HepG2 (cell line): ENCODE results near the gene SLC25A1.

Source experiments
- AGO1 ChIP-seq: fragments of 200-400 bp; formaldehyde crosslinking; IDR thresholded peaks from 2 replicates; pipeline ENCODE4 v1.6.1; 2017; ENCODE audit warnings: mild to moderate bottlenecking, low read depth, low read length, moderate library complexity; ENCODE audit not compliant: poor library complexity, severe bottlenecking
- BCL6 ChIP-seq: IDR thresholded peaks from 2 replicates; pipeline ENCODE4 v1.6.1; 2016; ENCODE audit warnings: missing genetic modification reagents, missing compliant biosample characterization
- BRCA1 ChIP-seq: sonication (generic); formaldehyde crosslinking; IDR thresholded peaks from 2 replicates; pipeline ENCODE4 v1.4.0; 2020; ENCODE audit warnings: missing genetic modification reagents
- EP300 ChIP-seq, 3 experiments: sonication (generic) in 1 of 3; formaldehyde crosslinking in 1 of 3; IDR thresholded peaks; 2 replicates each; pipeline versions ENCODE4 v1.5.1 to v1.6.1; 2011 to 2020; ENCODE audit warnings: low read depth in 2 of 3, low read length in 2 of 3, borderline replicate concordance in 1 of 3, improper control_type of control experiment in 1 of 3, mild to moderate bottlenecking in 1 of 3, missing genetic modification reagents in 1 of 3, moderate library complexity in 1 of 3
- JUNB ChIP-seq: sonication (generic); formaldehyde crosslinking; IDR thresholded peaks from 2 replicates; pipeline ENCODE4 v1.8.0; 2022; ENCODE audit warnings: missing genetic modification reagents, mild to moderate bottlenecking, borderline replicate concordance
- TARDBP ChIP-seq: sonication (generic); formaldehyde crosslinking; IDR thresholded peaks from 2 replicates; pipeline ENCODE4 v1.8.0; 2022; ENCODE audit warnings: mild to moderate bottlenecking, missing genetic modification reagents
- ZNF234 ChIP-seq: sonication (generic); formaldehyde crosslinking; conservative IDR thresholded peaks from 2 replicates; pipeline ENCODE4 v1.5.1; 2020; ENCODE audit warnings: mild to moderate bottlenecking, missing genetic modification reagents
- TF ChIP-seq, protein P1 (sequence below): sonication (generic); formaldehyde crosslinking; IDR thresholded peaks from 2 replicates; pipeline ENCODE4 v1.5.0; 2020; ENCODE audit warnings: missing genetic modification reagents
- TF ChIP-seq, protein P2 (sequence below), 2 experiments: fragments of 450-650 bp in 1 of 2; sonication (generic) in 1 of 2; formaldehyde crosslinking; IDR thresholded peaks; 2 replicates each; pipeline versions ENCODE4 v1.5.0 to v1.8.0; 2020 to 2022; ENCODE audit warnings: mild to moderate bottlenecking in 1 of 2, missing genetic modification reagents in 1 of 2
- TF ChIP-seq, protein P3 (sequence below): sonication (generic); formaldehyde crosslinking; IDR thresholded peaks from 2 replicates; pipeline ENCODE4 v1.4.0; 2020; ENCODE audit warnings: missing genetic modification reagents
- TF ChIP-seq, protein P4 (sequence below): sonication (generic); formaldehyde crosslinking; IDR thresholded peaks from 2 replicates; pipeline ENCODE4 v1.4.0; 2020; ENCODE audit warnings: missing genetic modification reagents
- TF ChIP-seq, protein P5 (sequence below): IDR thresholded peaks from 2 replicates; pipeline ENCODE4 v1.6.1; 2016
- TF ChIP-seq, protein P6 (sequence below): sonication (generic); formaldehyde crosslinking; IDR thresholded peaks from 2 replicates; pipeline ENCODE4 v1.5.0; 2020; ENCODE audit warnings: mild to moderate bottlenecking, missing genetic modification reagents, moderate library complexity

DNA sequence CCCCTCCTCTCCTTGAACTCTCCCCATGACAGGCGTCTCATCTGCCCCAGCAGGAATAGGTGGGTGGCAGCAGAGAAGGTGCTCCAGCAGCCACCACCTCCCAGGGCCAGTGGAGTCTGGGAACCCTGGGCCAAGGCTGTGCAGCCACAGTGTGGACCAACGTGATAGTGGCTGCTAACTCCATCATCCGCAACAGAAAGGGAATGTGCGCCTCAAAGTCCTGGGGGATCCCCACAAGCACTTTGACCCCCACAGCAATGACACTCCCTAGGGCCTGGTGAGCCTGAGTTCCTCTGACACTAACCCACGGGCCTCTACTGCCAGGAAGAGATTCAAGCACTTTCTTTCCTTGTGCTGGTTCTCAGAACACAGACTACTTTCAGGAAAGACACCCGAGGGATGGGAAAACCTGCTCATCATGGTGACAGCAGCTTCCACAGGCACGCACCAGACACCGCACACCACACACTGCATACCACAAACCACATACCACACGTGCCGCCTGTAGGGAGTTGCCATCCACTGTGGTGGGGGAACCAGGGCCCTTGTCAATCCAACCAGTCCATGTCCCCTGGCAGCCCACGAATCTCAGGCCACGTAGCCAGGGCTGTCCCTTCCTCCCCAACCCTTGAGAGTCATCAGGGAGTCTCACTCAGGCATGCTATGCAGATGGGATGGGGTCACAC lies 3.4 kb upstream of the SLC25A1 start:
- TF ChIP-seq, protein P1, sequence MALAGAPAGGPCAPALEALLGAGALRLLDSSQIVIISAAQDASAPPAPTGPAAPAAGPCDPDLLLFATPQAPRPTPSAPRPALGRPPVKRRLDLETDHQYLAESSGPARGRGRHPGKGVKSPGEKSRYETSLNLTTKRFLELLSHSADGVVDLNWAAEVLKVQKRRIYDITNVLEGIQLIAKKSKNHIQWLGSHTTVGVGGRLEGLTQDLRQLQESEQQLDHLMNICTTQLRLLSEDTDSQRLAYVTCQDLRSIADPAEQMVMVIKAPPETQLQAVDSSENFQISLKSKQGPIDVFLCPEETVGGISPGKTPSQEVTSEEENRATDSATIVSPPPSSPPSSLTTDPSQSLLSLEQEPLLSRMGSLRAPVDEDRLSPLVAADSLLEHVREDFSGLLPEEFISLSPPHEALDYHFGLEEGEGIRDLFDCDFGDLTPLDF (CRISPR knock-in tag): no peak
- TF ChIP-seq, protein P2, sequence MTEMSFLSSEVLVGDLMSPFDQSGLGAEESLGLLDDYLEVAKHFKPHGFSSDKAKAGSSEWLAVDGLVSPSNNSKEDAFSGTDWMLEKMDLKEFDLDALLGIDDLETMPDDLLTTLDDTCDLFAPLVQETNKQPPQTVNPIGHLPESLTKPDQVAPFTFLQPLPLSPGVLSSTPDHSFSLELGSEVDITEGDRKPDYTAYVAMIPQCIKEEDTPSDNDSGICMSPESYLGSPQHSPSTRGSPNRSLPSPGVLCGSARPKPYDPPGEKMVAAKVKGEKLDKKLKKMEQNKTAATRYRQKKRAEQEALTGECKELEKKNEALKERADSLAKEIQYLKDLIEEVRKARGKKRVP (CRISPR knock-in tag; IDR thresholded peaks at IDR 0.05): no peak
- TF ChIP-seq, protein P3, sequence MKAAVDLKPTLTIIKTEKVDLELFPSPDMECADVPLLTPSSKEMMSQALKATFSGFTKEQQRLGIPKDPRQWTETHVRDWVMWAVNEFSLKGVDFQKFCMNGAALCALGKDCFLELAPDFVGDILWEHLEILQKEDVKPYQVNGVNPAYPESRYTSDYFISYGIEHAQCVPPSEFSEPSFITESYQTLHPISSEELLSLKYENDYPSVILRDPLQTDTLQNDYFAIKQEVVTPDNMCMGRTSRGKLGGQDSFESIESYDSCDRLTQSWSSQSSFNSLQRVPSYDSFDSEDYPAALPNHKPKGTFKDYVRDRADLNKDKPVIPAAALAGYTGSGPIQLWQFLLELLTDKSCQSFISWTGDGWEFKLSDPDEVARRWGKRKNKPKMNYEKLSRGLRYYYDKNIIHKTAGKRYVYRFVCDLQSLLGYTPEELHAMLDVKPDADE (CRISPR knock-in tag): no peak
- TF ChIP-seq, protein P4, sequence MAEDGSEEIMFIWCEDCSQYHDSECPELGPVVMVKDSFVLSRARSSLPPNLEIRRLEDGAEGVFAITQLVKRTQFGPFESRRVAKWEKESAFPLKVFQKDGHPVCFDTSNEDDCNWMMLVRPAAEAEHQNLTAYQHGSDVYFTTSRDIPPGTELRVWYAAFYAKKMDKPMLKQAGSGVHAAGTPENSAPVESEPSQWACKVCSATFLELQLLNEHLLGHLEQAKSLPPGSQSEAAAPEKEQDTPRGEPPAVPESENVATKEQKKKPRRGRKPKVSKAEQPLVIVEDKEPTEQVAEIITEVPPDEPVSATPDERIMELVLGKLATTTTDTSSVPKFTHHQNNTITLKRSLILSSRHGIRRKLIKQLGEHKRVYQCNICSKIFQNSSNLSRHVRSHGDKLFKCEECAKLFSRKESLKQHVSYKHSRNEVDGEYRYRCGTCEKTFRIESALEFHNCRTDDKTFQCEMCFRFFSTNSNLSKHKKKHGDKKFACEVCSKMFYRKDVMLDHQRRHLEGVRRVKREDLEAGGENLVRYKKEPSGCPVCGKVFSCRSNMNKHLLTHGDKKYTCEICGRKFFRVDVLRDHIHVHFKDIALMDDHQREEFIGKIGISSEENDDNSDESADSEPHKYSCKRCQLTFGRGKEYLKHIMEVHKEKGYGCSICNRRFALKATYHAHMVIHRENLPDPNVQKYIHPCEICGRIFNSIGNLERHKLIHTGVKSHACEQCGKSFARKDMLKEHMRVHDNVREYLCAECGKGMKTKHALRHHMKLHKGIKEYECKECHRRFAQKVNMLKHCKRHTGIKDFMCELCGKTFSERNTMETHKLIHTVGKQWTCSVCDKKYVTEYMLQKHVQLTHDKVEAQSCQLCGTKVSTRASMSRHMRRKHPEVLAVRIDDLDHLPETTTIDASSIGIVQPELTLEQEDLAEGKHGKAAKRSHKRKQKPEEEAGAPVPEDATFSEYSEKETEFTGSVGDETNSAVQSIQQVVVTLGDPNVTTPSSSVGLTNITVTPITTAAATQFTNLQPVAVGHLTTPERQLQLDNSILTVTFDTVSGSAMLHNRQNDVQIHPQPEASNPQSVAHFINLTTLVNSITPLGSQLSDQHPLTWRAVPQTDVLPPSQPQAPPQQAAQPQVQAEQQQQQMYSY (CRISPR knock-in tag): no peak
- TF ChIP-seq, protein P5, sequence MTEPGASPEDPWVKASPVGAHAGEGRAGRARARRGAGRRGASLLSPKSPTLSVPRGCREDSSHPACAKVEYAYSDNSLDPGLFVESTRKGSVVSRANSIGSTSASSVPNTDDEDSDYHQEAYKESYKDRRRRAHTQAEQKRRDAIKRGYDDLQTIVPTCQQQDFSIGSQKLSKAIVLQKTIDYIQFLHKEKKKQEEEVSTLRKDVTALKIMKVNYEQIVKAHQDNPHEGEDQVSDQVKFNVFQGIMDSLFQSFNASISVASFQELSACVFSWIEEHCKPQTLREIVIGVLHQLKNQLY (CRISPR knock-in tag): no peak
- no peak for TF ChIP-seq EP300 (IDR thresholded peaks at IDR 0.05; ENCODE audit: low read depth in 2 of 2, low read length in 2 of 2)
- no peak for TF ChIP-seq EP300 (CRISPR knock-in tag; IDR thresholded peaks at IDR 0.05; ENCODE audit: borderline replicate concordance)
- TF ChIP-seq, protein P6, sequence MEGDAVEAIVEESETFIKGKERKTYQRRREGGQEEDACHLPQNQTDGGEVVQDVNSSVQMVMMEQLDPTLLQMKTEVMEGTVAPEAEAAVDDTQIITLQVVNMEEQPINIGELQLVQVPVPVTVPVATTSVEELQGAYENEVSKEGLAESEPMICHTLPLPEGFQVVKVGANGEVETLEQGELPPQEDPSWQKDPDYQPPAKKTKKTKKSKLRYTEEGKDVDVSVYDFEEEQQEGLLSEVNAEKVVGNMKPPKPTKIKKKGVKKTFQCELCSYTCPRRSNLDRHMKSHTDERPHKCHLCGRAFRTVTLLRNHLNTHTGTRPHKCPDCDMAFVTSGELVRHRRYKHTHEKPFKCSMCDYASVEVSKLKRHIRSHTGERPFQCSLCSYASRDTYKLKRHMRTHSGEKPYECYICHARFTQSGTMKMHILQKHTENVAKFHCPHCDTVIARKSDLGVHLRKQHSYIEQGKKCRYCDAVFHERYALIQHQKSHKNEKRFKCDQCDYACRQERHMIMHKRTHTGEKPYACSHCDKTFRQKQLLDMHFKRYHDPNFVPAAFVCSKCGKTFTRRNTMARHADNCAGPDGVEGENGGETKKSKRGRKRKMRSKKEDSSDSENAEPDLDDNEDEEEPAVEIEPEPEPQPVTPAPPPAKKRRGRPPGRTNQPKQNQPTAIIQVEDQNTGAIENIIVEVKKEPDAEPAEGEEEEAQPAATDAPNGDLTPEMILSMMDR: no peak
- TF ChIP-seq AGO1: no peak
- TF ChIP-seq ZNF234 (CRISPR knock-in tag): no peak
- no peak for TF ChIP-seq TARDBP (CRISPR knock-in tag)
- TF ChIP-seq JUNB (CRISPR knock-in tag): no peak
- no peak for TF ChIP-seq BRCA1 (CRISPR knock-in tag)
- no peak for TF ChIP-seq BCL6 (CRISPR knock-in tag)
